Measurements from ENCODE around the gene LGALS4. TPM values are rescaled to one million over a fixed set of nuclear protein-coding genes. Genes with fewer than 3 reads are reported as not detected.
"Not testable (repeated sequence)": the region's sequence is repeated elsewhere in the genome, so short reads cannot be mapped to it uniquely, and the experiment has no call there.

LGALS4 gene
- polyA plus RNA-seq, 1 experiment = 0.07 TPM

GRCh38 chr19:38780443-38780842, 32.3 kb downstream of the LGALS4 start:
- POLR2A ChIA-PET = no interaction called here
- H3K4me3 ChIP-seq (ENCODE audit: low read depth, low read length) = no peak overlapping the region

DNA sequence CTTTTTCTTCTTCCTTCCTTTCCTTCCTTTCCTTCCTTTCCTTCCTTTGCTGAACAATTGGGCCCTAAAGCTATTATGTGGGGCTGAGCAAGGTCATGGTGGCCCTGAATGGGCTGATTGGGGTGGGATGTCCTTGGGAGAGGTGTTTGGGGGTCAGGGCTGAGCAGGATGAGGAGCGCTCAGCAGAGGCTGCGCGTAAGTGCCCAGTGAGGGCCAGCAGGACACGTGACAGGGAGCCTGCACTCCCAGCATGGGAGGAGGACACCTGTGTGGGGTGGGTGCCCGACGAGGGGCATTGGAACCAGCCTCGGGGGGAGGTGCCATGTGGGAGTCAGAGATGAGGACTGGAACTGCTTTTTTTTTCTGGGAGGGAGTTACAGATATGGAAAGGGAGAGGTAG, 34.0 kb downstream of the LGALS4 start:
- peaks cover 22% of the 10 kb centered on the region for H3K27me3 ChIP-seq (ENCODE audit: control insufficient read depth, insufficient read depth, low read length)
- DNase-seq (ENCODE audit: low read depth, low spot score) = no peak
- ChIA-PET CTCF (no interaction called here), POLR2A (no interaction called here)
- H3K9me3 ChIP-seq (ENCODE audit: control insufficient read depth, insufficient read depth, low read length) = no peaks in the 10 kb centered on the region
- H3K4me3 ChIP-seq (ENCODE audit: low read depth, low read length) = no peak overlapping the region
- no peak for TF ChIP-seq CTCF (IDR thresholded peaks at IDR 0.05; ENCODE audit: low read depth, low read length)
- no peak overlapping the region for H3K27ac ChIP-seq (ENCODE audit: low read depth, low read length)

More at GRCh38 chr19:38780443-38780842, 32.3 kb downstream of the LGALS4 start:
- Histone ChIP-seq H3K9me3 (ENCODE audit: control insufficient read depth, insufficient read depth, low read length) (no peaks in the 10 kb centered on the region), H3K27me3 (ENCODE audit: control insufficient read depth, insufficient read depth, low read length) (peaks cover 22% of the 10 kb centered on the region), H3K27ac (ENCODE audit: low read depth, low read length) (no peak overlapping the region)
- DNase-seq (ENCODE audit: low read depth, low spot score) = no peak
- TF ChIP-seq CTCF (IDR thresholded peaks at IDR 0.05; ENCODE audit: low read depth, low read length) = no peak
- CTCF ChIA-PET = no interaction called here

DNA sequence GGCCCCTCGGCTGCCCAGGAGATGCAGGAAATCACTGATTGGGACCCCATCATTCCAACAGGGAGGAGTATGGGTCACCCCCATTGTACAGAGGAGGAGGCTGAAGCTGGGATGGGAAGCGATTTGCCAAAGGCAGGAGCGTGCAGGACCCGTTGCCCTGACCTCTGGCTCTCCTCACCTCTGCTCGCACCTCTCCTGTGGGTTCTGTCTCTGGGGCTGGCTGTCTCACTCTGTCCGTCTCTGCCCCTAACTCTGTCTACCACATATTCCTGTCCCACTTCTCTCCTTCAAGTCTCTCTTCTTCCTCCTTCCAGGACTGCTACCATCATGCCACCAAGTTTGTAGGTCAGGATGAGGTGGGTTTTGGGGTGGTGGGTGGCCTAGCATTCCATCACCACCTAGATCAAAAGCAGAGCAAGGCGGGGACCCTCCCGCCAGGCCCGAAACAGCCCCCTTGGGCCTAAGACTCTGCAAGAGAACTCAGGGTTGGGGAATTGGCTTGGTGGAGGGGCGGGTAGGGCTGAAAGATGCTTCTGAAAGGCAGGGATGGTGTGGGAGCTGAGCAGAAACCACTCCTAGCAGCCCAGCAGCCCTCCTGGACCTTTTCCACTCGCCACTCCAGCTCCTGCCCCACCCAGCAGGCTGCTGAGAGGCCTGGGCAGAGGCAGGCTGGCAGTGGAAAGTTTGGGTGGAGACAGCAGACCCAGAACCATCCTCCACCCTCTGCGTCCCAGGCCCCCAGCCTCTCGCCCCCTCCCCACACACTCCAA, 38.4 kb downstream of the LGALS4 start:
- DNase-seq (ENCODE audit: low read depth, low spot score) = no peak
- CTCF ChIA-PET = no interaction called here
- peaks cover 5% of the 10 kb centered on the region for H3K27me3 ChIP-seq (ENCODE audit: control insufficient read depth, insufficient read depth, low read length)
- no peak for TF ChIP-seq CTCF (IDR thresholded peaks at IDR 0.05; ENCODE audit: low read depth, low read length)
- no peak overlapping the region for H3K27ac ChIP-seq (ENCODE audit: low read depth, low read length)
- POLR2A ChIA-PET = no interaction called here
- H3K4me3 ChIP-seq (ENCODE audit: low read depth, low read length) = no peak overlapping the region
- H3K9me3 ChIP-seq (ENCODE audit: control insufficient read depth, insufficient read depth, low read length) = peaks cover 3% of the 10 kb centered on the region; the same call in 1 of the 2 replicates

DNA sequence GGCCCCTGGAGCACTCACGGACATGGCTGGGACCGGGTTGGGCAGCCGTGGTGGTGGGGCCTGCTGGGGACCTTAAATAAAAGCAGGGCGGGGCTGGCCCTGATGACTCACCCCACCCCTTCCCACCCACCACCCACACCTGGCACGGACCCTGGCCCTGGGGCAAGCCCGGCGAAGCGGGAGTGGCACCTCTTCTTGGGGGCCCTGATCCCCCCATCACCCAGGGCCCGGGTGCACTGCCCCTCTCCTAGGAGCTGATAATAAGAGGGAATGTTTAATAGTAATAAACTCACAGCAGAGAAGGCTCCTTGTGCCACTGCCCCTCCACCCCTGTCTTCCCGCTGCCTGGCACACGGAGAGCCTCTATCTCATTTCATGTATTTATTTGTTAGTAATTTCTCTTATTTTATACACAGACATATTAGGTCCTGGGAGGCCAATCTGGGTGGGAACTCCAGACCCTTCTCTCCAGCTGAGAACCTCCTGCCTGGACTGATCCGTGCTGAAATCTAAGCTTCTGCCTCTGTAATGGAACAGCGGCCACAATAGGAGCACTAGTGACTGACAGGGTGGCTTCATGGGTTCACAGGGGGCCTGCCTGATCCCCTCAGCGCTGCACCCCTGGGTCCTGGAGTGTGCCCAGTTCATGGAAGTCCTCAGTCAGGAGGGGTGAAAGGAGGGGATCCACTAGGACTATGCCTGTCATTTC, 39.1 kb downstream of the LGALS4 start, which contains the start of gene LGALS7:
Gene LGALS7 (minus strand): TSS at position 49 of the 709 bp plus-strand sequence. CDS start 25 bp downstream, at position 24.
- TF ChIP-seq CTCF (IDR thresholded peaks at IDR 0.05; ENCODE audit: low read depth, low read length) = no peak
- no peak for DNase-seq (ENCODE audit: low read depth, low spot score)
- ChIA-PET POLR2A (no interaction called here), CTCF (no interaction called here)
- Histone ChIP-seq H3K27me3 (ENCODE audit: control insufficient read depth, insufficient read depth, low read length) (peaks cover 1% of the 10 kb centered on the region), H3K27ac (ENCODE audit: low read depth, low read length) (no peak within 1 kb of the TSS), H3K9me3 (ENCODE audit: control insufficient read depth, insufficient read depth, low read length) (peaks cover 3% of the 10 kb centered on the region; the same call in 1 of the 2 replicates), H3K4me3 (ENCODE audit: low read depth, low read length) (no peak within 1 kb of the TSS)

DNA sequence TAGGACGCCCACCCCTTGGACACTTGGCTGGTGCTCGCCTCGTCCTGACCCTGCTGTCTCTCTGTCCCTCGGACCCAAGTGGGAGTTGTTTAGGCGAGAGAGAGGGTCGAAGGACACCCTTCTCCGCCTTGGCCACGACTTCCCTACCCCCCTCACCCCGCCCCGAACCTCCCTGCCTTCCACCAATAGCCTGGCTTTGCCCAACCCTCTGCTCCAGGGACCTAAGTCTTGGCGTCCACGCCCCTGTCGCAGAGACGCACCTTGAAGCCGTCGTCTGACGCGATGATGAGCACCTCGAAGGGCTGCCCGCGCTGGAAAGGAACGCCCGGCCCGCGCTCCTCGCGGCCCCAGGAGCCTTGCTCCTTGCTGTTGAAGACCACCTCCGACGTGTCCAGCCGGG, 41.2 kb downstream of the LGALS4 start:
- H3K27ac ChIP-seq (ENCODE audit: low read depth, low read length); CTCF ChIA-PET; DNase-seq (ENCODE audit: low read depth, low spot score); H3K4me3 ChIP-seq (ENCODE audit: low read depth, low read length); POLR2A ChIA-PET; H3K27me3 ChIP-seq (ENCODE audit: control insufficient read depth, insufficient read depth, low read length); H3K9me3 ChIP-seq (ENCODE audit: control insufficient read depth, insufficient read depth, low read length): not testable (repeated sequence)

GRCh38 chr19:38770949-38771275, 41.8 kb downstream of the LGALS4 start:
- H3K4me3 ChIP-seq (ENCODE audit: low read depth, low read length); H3K27me3 ChIP-seq (ENCODE audit: control insufficient read depth, insufficient read depth, low read length); CTCF ChIA-PET; H3K9me3 ChIP-seq (ENCODE audit: control insufficient read depth, insufficient read depth, low read length); DNase-seq (ENCODE audit: low read depth, low spot score); H3K27ac ChIP-seq (ENCODE audit: low read depth, low read length): not testable (repeated sequence)
- POLR2A ChIA-PET = interaction anchor here (1.5 kb wide), 1 partner anchor 29 kb away, joined by 4 read pairs; no protein-coding TSS in a partner anchor

DNA sequence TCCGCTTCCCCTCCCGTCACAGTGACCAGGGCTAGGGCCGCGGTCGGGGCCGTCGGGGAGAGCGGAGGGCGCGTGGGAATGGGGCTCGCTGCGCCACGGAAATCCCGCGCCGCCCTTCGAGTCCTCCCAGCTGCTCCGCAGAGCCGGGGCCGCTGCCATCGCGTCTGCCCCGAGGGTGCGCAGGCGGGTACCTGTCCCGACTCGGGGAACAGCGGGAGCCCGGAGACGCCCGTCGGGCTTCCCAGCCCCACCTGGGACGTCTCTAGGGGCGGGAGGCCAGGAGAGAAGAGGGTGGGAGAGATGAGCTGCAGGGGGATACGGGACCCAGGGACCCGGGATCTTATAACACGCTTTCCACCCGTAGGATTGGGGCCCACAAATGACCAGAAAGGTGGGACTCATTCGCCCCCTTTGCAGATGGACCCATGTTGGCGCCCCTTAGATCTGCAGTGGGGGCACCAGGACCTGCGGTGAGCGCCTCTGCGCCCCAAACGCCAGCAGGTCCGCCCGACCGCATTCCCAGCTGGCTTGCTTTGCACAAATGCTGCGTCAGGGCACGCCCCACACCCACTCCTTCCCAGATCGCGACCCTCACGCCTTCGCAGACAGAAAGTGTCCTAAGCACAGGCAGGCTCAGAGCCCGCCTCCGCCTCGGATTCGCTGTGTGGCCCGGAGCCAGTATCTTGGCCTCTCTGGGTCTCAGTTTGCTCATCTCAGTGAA, 42.4 kb downstream of the LGALS4 start:
- ChIA-PET POLR2A (interaction anchor here (1.2 to 1.5 kb wide), 2 partner anchors 29 to 61 kb away, joined by 3 to 4 read pairs; partner anchors contain the start of gene ECH1), CTCF (interaction anchor here (0.8 to 1.8 kb wide), 9 partner anchors 9 to 160 kb away, joined by 3 to 10 read pairs (median 5); partner anchors contain the start of genes ECH1, MRPS12 and SARS2)
- not testable (repeated sequence) for H3K9me3 ChIP-seq (ENCODE audit: control insufficient read depth, insufficient read depth, low read length)

More for the DNA sequence above, 42.4 kb downstream of the LGALS4 start:
- H3K27me3 ChIP-seq (ENCODE audit: control insufficient read depth, insufficient read depth, low read length); H3K27ac ChIP-seq (ENCODE audit: low read depth, low read length); H3K4me3 ChIP-seq (ENCODE audit: low read depth, low read length); DNase-seq (ENCODE audit: low read depth, low spot score): not testable (repeated sequence)
